ENCODE data around the gene PLIN4.

The PLIN4 gene

GRCh38 chr19:4493104-4493928, 25.0 kb downstream of the PLIN4 start:
- FAIRE-seq, result no peak

DNA sequence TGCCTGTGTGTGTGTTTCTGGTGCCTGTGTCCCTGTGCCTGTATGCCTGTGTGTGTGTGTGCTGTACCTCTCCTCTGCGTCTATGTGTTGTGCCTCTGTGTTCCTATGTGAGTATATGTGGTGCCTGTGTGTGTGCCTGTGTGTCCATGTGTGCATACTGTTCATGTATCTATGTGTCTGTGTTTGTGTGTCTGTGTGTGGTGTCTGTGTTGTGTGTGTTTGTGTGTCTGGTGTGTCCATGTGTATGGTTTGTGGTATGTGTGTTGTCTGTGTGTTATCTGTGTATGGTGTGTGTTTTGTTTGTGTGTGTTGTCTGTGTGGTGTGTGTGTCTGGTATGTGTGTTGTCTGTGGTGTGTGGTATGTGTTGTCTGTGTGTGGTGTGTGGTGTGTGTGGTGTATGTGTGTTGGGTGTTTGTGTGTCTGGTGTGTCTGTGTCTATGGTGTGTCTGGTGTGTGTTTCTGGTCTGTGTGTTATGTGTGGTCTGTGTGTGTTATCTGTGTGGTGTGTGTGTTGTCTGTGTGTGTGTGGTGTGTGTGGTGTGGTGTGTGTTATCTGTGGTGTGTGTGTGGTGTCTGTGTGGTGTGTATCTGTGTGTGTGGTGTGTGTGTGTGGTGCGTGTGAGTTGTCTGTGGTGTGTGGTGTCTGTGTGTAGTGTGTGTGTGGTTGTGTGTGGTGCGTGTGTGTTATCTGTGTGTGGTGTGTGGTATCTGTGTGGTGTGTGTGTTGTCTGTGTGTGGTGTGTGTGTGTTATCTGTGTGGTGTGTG, 25.8 kb downstream of the PLIN4 start:
- no peak for DNase-seq (ENCODE audit: low spot score)
- FAIRE-seq, result peak; percentile 99

More at GRCh38 chr19:4493104-4493928, 25.0 kb downstream of the PLIN4 start:
- DNase-seq (ENCODE audit: low spot score), result no peak

GRCh38 chr19:4491446-4491845, 26.8 kb downstream of the PLIN4 start:
- DNase-seq (ENCODE audit: low spot score) (no peak), FAIRE-seq (no peak)

- FAIRE-seq, result no peak
Observed at GRCh38 chr19:4488496-4488895, 29.8 kb downstream of the PLIN4 start.

GRCh38 chr19:4487572-4487971, 30.7 kb downstream of the PLIN4 start:
- FAIRE-seq, result no peak
- DNase-seq (ENCODE audit: low spot score), result no peak

More at GRCh38 chr19:4488496-4488895, 29.8 kb downstream of the PLIN4 start:
- DNase-seq (ENCODE audit: low spot score), result no peak

- no peak for DNase-seq (ENCODE audit: low spot score)
- FAIRE-seq, result no peak
Observed at GRCh38 chr19:4483385-4483784, 34.9 kb downstream of the PLIN4 start.

DNA sequence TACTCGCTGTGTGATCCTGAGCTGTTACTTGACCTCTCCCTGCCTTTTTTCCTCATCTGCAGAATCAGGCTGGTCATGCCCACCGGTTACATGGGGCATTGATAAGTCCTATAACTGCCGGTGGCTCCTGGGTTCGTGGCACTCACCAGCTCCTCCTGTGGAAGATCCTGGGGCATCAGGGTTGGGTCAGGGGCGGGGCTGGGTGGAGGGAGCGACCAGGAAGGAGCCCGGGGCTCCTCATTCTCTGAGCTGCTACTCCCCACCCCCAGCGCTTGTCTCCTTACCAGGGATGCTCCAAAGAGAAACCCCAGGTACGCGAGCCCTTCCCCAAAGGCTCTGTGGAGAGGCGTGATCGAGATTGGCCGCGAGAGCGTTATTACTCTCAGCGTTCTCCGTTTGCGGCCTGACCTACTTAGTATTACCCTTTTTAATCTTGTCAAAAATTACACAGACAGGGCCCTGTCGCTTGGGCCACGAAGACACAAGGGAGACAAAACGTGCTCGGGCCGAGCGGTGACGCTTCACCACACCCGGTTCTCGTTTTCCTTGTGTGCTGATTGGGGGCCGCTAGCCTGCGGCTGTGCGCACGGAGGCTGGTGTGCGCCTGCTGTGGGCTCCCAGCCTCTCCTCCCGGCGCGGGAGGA, 35.4 kb downstream of the PLIN4 start:
- DNase-seq (ENCODE audit: low spot score) (no peak), FAIRE-seq (no peak)

DNA sequence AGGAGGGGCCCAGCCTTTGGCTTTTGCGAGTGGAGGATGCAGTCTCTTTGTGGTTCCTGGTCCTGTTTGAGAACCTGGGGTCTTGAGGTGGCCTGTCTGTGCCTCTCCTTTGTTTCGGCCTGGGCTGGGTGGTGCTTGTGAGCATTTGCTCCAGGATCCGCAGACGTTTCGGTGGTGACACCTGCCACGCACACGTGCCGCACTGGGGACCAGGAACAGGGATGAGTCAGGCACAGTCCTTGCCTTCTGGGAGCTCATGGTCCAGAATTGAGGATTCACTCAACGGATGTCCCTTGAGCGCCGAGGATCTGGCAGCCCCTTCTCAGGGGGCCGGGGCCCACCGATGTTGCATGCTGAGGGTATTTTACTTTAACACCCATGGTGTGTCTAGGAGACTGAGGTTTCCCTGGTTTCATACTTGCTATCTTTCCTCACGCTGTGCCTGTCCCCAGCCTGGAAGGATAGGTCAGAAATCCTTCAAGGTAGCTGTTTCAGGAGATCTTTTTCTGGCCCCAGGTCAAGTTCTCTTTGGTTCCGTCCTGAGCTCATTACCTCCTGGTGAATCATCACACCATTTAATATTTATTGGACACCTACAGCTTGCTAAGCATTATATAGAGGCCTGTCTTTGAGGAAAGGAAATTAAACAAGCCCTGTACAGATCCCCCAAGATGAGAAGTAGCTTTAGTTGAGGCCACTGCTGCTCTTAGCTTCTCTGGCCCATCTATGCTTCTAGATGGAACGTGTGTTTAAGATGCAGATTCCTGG, 41.1 kb downstream of the PLIN4 start:
- DNase-seq (ENCODE audit: low spot score), result no peak
- FAIRE-seq, result no peak

GRCh38 chr19:4474514-4475022, 43.7 kb downstream of the PLIN4 start:
- FAIRE-seq, result no peak
- DNase-seq (ENCODE audit: low spot score), result peak; percentile 54

DNA sequence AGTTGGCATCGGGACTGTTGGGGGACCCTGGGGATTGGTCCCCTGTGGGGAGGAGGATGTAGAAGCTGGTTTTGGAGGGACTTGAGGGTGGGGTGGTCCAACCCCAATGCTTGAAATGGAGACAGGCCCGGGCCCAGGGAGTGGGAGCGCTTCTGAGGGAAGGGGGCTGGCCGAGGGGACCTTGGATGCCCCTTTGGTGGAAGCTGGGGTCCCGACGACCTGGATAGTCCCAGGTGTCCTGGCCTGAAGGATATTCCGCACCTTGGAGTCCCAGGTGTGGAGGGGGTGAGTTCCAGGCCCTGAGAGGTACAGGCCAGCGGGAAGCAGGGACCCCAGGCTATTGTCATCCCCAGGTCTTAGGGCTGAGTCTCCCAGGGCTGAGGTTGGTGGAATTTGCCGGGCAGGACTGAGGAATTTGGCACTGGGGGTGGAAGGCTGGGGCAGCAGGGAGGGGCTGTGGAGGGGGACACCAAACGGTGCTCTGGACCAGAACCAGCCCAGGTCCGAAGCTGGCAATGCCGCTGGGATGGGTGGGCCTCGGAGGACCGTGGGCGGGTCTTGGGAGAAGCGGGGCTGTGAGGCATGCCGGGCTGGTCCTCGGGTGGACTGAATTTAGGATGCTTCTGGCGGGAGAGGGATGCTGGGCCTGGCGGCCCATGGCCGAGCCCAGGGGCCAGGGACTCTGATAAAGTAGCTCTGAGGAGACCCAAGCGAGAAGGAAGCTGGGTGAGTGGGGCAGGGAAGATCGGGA, 44.3 kb downstream of the PLIN4 start:
- no peak for FAIRE-seq
- no peak for DNase-seq (ENCODE audit: low spot score)

DNA sequence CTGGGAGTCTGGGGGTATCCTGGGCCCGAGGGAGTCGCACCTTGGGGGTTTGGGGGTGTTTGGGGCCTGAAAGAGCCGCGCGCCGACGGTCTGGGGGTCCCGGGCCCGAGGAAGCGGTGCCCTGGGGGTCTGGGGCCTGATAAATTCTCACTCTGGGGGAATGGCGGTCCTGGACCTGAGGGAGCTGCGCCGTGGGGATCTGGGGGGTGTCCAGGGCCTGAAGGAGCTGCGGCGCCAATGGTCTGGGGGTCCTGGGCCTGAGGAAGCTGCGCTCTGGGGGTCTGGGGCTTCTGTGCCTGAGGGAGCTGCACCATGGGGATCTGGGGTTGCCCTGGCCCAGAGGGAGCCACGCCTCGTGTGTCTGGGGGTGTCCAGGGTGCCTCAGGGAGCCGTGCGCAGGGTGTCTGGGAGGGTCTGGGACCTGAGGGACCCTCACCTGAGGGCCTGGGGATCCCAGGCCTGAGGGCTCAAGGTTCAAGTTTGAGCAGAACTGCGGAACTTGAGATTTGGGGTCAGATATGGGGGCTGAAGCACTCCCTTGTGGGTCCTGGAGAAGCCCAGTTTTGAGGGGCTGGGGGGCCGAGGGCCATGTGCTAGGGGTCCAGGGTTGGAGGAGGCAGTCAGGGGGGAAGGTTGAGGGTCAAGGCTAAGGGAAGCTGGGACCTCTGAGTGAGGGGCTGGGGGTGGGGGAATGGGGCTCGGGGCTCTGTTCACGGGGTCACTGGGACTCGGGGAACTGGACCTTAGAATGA, 45.1 kb downstream of the PLIN4 start:
- DNase-seq (ENCODE audit: low spot score) (no peak), FAIRE-seq (no peak)

DNA sequence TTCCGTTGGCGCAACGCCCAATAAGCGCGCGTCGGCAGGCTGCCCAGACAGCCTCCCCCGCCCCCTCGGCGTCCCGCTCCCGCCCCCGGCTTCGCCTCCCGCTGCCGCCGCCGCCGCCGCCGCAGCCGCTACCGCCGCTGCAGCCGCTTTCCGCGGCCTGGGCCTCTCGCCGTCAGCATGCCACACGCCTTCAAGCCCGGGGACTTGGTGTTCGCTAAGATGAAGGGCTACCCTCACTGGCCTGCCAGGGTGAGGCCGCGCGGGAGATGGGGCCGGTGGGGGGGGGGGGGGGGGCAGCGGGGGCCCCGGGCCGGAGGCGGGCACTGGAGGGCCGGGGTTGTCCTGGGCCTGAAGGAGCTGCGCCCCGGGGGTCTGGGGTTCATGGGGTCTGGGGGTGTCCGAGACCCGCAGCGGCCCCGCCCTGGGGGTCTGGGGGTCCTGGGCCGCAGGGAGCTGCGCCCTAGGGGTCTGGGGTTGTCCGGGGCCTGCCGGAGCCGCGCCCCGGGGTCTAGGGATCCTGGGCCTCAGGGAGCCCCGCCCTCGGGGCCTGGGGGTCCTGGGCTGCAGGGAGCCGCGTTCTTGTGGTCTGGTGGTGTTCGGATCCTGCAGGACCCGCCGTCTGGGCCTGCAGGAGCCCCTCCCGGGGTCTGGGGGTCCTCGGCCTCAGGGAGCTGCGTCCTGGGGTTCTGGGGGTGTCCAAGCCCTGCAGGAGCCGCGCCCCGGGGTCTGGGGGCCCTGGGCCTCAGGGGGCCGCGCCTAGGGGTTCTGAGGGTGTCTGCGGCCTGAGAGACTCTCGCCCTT, 45.9 kb downstream of the PLIN4 start, which contains the start of gene HDGFL2:
Gene HDGFL2, plus strand, starts transcription at position 124 of the 801 bp plus-strand sequence. Its CDS starts 54 bp downstream, at position 178.
- no peak for DNase-seq (ENCODE audit: low spot score)
- FAIRE-seq, result peak; percentile 81

DNA sequence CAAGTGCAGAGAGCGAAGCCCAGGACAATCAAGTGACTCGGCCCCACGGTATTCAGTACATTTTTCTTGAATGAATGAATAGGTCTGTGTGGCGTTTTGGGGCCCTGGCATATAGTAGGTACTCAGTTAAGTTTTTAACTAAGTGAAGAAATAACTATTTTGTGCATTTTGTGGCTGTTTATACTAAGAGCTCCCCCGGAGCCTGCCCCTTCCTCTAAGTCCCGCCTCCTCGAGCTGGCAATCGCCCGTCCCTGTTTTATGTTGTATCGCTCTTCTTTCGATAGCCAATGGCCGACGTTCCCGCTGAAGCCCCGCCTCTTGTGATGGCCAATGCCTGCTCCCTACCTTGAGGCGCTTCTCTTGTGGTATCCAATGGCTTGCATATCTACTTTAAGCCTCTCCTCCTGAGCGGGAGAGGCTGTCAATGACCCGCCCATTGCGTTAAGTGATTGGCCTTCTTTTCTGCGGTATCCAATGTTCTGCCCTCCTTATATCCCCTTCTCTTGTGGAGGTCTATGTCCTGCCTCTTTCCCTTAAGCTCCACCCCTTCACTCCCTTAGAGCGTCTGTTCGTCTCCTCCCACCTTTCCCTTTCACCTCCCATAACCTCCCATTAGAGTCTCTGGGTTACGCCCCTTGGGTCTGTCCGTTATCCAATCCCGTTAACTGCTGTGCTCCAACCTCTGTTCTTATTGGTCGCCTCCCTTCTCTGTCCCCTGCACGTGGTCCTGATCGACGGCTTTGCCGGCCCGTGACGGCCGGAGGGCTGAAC, 46.7 kb downstream of the PLIN4 start:
- DNase-seq (ENCODE audit: low spot score), result peak; percentile 96
- peak; percentile 52 for FAIRE-seq

DNA sequence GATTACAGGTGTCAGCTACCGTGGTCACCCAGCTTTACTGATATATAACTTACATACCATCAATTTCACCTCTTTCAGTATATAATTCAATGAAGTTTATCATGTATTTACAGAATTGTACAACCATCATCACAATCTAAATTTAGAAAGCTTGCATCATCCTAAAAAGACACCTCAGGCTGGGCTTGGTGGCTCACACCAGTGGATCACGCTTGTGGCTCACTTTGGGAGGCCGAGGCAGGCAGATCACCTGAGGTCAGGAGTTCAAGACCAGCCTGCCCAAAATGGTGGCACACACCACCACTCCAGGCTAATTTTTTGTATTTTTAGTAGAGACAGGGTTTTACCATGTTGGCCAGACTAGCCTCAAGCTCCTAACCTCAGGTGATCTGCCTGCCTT, 50.5 kb downstream of the PLIN4 start:
- FAIRE-seq (no peak), DNase-seq (ENCODE audit: low spot score) (no peak)

GRCh38 chr19:4464815-4465581, 53.3 kb downstream of the PLIN4 start:
- FAIRE-seq (no peak), DNase-seq (ENCODE audit: low spot score) (no peak)

DNA sequence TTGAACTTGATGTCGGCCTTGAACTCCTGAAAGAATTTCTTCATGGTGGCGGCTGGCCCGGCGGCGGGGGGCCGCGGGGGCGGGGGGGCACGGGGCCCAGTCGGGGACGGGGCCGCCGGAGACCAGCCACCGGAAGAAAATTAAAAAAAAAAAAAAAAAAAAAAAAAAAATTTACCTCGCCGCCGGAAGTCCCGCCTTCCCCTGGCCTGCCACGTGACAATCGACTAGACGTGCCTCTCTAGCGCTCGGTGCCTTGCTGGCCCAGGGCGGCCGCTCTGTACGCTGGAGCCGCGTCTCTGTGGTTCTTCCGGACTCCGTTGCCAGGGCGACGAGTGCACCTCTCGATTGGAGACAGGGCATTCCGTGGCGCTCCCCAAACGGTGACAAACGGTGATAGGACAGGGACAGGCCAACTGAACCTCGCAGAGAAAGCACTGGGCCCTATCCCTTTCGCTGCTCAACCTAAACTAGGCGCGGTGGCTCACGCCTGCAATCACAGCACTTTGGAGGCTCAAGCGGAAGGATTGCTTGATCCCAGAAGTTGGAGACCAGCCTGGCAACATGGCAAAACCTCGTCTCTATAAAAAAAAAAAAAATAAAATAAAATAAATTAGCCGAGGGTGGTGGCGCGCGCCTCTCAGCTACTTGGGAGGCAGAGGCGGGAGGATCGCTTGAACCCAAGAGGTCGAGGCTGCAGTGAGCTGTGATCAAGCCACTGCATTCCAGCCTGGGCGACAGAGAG, 60.5 kb downstream of the PLIN4 start, which contains the start of gene UBXN6:
Gene UBXN6, minus strand, starts transcription at position 141 of the 742 bp plus-strand sequence. Its CDS starts 97 bp downstream, at position 44.
- FAIRE-seq (no peak), DNase-seq (ENCODE audit: low spot score) (peak; percentile 90)
